ENCODE measurements around the gene DIABLO. TPM values are rescaled to one million over a fixed set of nuclear protein-coding genes. Genes with fewer than 3 reads are reported as not detected.

DIABLO gene
- total RNA-seq, 1 experiment from 2014 or later, result 47.9 TPM

DNA sequence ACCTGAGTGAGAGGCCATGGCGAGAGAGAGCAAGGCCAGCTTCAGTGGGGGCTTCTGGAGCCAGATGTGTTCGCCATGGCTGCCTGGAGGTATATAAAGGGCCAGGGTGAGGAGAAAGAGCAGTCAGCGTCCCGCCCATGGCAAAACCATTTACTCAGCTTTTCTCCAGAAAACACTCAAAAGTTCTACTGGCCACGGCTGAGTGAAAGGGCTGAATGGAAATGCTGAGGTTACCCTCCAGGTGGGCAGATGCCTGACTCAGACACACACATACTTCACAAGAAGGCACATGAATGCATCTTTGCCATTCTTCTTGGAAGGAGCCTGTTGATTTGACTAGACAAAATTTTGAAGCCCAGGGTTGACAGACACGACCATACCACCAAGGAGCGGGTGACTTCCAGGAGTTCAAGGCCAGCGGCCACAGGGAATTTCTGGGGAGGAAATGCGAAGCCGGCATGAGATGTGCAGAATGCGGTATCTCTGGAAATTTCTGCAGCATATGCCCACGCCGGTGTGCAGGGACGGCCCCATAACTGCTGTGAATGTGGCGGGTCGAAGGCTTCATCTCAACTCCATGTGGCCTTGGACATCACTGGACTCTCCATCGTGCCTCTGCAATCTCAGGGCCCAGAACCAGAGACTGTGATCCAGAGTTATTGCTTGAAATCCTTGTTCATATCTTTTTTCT lies 51.6 kb downstream of the DIABLO start, which contains the start of gene IL31:
TSS of gene IL31 (minus strand) at position 67 of the 691 bp plus-strand sequence. CDS start at position 18, 49 bp downstream.
- no peak within 1 kb of the TSS for H3K4me2 ChIP-seq

DNA sequence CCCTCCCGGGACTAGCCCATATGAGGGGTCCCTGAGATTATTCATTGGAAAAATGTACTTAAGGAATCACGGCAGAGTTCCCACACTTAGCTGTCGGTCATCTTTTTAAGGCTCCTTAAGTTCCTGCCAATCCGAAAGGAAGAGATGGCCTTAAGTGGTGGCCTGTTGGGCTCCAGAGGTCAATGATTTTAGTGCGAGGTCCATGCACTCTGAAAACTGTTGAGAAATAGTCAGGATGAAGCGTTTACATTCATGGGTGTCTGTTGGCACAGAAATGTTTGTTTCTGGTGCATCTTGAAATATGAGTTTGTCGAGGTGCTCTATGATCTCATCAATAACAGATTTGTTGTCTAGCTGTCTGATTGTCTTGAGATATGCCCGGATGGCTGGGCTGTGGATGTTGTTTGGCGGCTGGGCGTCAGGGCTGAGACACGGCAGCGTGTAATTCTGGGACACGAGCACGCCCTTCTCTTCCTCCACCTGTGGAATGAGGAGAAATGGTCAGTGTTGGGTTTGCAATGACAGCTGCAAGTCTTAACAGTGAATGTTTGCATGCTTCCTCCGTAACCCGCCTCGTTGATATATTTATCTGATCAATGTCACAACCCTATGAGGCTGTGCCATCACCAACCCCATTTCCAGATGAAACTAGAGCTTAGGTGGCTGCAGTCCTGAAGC lies 53.5 kb downstream of the DIABLO start:
- H3K27me3 ChIP-seq (ENCODE audit: insufficient read depth, low read depth), result no peaks in the 10 kb centered on the region; the same call in 1 of the 2 replicates
- ChIA-PET POLR2A (ENCODE audit: unreplicated experiment) (no interaction called here), CTCF (no interaction called here)

More for the DNA sequence above, 51.6 kb downstream of the DIABLO start, which contains the start of gene IL31:
- no peaks in the 10 kb centered on the region for H3K36me3 ChIP-seq (ENCODE audit: low read depth)
- TF ChIP-seq EZH2 (IDR thresholded peaks at IDR 0.05; ENCODE audit: low read depth), result no peak
- TF ChIP-seq, protein P1, sequence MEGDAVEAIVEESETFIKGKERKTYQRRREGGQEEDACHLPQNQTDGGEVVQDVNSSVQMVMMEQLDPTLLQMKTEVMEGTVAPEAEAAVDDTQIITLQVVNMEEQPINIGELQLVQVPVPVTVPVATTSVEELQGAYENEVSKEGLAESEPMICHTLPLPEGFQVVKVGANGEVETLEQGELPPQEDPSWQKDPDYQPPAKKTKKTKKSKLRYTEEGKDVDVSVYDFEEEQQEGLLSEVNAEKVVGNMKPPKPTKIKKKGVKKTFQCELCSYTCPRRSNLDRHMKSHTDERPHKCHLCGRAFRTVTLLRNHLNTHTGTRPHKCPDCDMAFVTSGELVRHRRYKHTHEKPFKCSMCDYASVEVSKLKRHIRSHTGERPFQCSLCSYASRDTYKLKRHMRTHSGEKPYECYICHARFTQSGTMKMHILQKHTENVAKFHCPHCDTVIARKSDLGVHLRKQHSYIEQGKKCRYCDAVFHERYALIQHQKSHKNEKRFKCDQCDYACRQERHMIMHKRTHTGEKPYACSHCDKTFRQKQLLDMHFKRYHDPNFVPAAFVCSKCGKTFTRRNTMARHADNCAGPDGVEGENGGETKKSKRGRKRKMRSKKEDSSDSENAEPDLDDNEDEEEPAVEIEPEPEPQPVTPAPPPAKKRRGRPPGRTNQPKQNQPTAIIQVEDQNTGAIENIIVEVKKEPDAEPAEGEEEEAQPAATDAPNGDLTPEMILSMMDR (conservative IDR thresholded peaks at IDR 0.05), result no peak
- no peak within 1 kb of the TSS for H3K27ac ChIP-seq
- intact Hi-C loops (cut with micrococcal nuclease; ENCODE audit: unreplicated experiment), result no loop called here
- no peaks in the 10 kb centered on the region for H3K9me3 ChIP-seq (ENCODE audit: insufficient read depth, low read depth)
- no peaks in the 10 kb centered on the region for H3F3A ChIP-seq (ENCODE audit: insufficient read depth, low read depth)
- H2AFZ ChIP-seq, result no peak within 1 kb of the TSS
- H3K79me2 ChIP-seq (ENCODE audit: low read depth), result no peaks in the 10 kb centered on the region
- H4K20me1 ChIP-seq (ENCODE audit: insufficient read depth), result no peaks in the 10 kb centered on the region
- H3K27me3 ChIP-seq (ENCODE audit: insufficient read depth, low read depth), result no peaks in the 10 kb centered on the region; the same call in 1 of the 2 replicates
- no peaks in the 10 kb centered on the region for H3K4me1 ChIP-seq (replicated peaks; ENCODE audit: insufficient read depth)
- BruUV-seq (replicated peaks), result no TSS peak
- no peaks in the 10 kb centered on the region for H3K9me2 ChIP-seq (ENCODE audit: insufficient read depth)
- POLR2A ChIA-PET (ENCODE audit: unreplicated experiment), result interaction anchor here (0.6 kb wide), 1 partner anchor 17 kb away, joined by 6 read pairs; no protein-coding TSS in a partner anchor
- no peak within 1 kb of the TSS for H3K4me3 ChIP-seq
- CTCF ChIA-PET, result no interaction called here
- no peak for DNase-seq

DNA sequence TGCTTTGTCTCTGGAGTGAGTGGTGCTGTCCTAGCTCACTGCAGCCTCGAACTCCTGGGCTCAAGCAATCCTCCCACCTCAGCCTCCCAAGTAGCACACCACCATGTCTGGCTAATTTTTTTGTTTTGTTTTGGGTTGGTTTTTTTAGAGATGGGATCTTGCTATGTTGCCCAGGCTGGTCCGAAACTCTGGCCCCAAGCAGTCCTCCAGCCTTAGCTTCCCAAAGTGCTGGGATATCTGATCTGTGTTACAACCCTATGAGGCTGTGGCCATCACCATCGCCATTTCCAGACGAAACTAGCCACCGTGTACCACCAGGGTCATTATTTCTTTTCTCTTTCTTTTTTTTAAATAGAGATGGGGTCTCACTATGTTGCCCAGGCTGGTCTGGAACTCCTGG lies 54.5 kb downstream of the DIABLO start:
- POLR2A ChIA-PET (ENCODE audit: unreplicated experiment), result no interaction called here
- Histone ChIP-seq H3K9me2 (ENCODE audit: insufficient read depth) (no peaks in the 10 kb centered on the region), H3K36me3 (ENCODE audit: low read depth) (no peaks in the 10 kb centered on the region), H3K4me1 (replicated peaks; ENCODE audit: insufficient read depth) (no peaks in the 10 kb centered on the region), H3F3A (ENCODE audit: insufficient read depth, low read depth) (no peaks in the 10 kb centered on the region), H4K20me1 (ENCODE audit: insufficient read depth) (no peaks in the 10 kb centered on the region), H3K79me2 (ENCODE audit: low read depth) (no peaks in the 10 kb centered on the region), H2AFZ (no peak overlapping the region), H3K4me3 (no peak overlapping the region), H3K4me2 (no peak overlapping the region), H3K9me3 (ENCODE audit: insufficient read depth, low read depth) (no peaks in the 10 kb centered on the region), H3K27me3 (ENCODE audit: insufficient read depth, low read depth) (no peaks in the 10 kb centered on the region; the same call in 1 of the 2 replicates), H3K27ac (no peak overlapping the region)
- intact Hi-C loops (cut with micrococcal nuclease; ENCODE audit: unreplicated experiment), result no loop called here
- CTCF ChIA-PET, result no interaction called here
- no peak for TF ChIP-seq EZH2 (IDR thresholded peaks at IDR 0.05; ENCODE audit: low read depth)
- TF ChIP-seq, protein P1 (conservative IDR thresholded peaks at IDR 0.05), result no peak
- no peak for DNase-seq
- no TSS peak for BruUV-seq (replicated peaks)

More for the DNA sequence above, 53.5 kb downstream of the DIABLO start:
- no TSS peak for BruUV-seq (replicated peaks)
- no peak overlapping the region for H3K4me2 ChIP-seq
- H3K27ac ChIP-seq, result no peak overlapping the region
- H4K20me1 ChIP-seq (ENCODE audit: insufficient read depth), result no peaks in the 10 kb centered on the region
- H3K36me3 ChIP-seq (ENCODE audit: low read depth), result no peaks in the 10 kb centered on the region
- no peak for TF ChIP-seq EZH2 (IDR thresholded peaks at IDR 0.05; ENCODE audit: low read depth)
- TF ChIP-seq, protein P1 (conservative IDR thresholded peaks at IDR 0.05), result no peak
- intact Hi-C loops (cut with micrococcal nuclease; ENCODE audit: unreplicated experiment), result no loop called here
- H3K4me1 ChIP-seq (replicated peaks; ENCODE audit: insufficient read depth), result no peaks in the 10 kb centered on the region
- H3F3A ChIP-seq (ENCODE audit: insufficient read depth, low read depth), result no peaks in the 10 kb centered on the region
- no peak overlapping the region for H2AFZ ChIP-seq
- H3K9me2 ChIP-seq (ENCODE audit: insufficient read depth), result no peaks in the 10 kb centered on the region
- no peak overlapping the region for H3K4me3 ChIP-seq
- no peaks in the 10 kb centered on the region for H3K79me2 ChIP-seq (ENCODE audit: low read depth)
- H3K9me3 ChIP-seq (ENCODE audit: insufficient read depth, low read depth), result no peaks in the 10 kb centered on the region
- DNase-seq, result no peak

Data from PC-9 (cell line).